GM19240 (cell line): ENCODE measurements around the gene MRFAP1.
"Not testable (repeated sequence)": the region's sequence is repeated elsewhere in the genome, so short reads cannot be mapped to it uniquely, and the experiment has no call there.

Experiments used
- DNase-seq: peaks from one replicate; pipeline ENCODE4 v3.0.0; 2011; ENCODE audit warnings: low spot score; ENCODE audit not compliant: insufficient read length

Gene MRFAP1

GRCh38 chr4:6633091-6633906 lies 7.2 kb upstream of the MRFAP1 start:
- no peak for DNase-seq

GRCh38 chr4:6634746-6635145 lies 5.7 kb upstream of the MRFAP1 start:
- DNase-seq, result no peak

GRCh38 chr4:6639137-6639680 lies 1.3 kb upstream of the MRFAP1 start:
- DNase-seq, result no peak

GRCh38 chr4:6641164-6641970 lies 882 bp downstream of the MRFAP1 start:
- no peak for DNase-seq

GRCh38 chr4:6641971-6642320 lies 1.5 kb downstream of the MRFAP1 start:
- no peak for DNase-seq

GRCh38 chr4:6643141-6643847 lies 2.8 kb downstream of the MRFAP1 start:
- no peak for DNase-seq

GRCh38 chr4:6644792-6645530 lies 4.5 kb downstream of the MRFAP1 start:
- no peak for DNase-seq

GRCh38 chr4:6647169-6647568 lies 6.7 kb downstream of the MRFAP1 start:
- no peak for DNase-seq

GRCh38 chr4:6647582-6648230 lies 7.2 kb downstream of the MRFAP1 start:
- DNase-seq, result no peak

- DNase-seq, result no peak
Observed at GRCh38 chr4:6649216-6649615, 8.7 kb downstream of the MRFAP1 start.

GRCh38 chr4:6654211-6654610 lies 13.7 kb downstream of the MRFAP1 start:
- DNase-seq, result not testable (repeated sequence)

GRCh38 chr4:6655291-6655690 lies 14.8 kb downstream of the MRFAP1 start:
- not testable (repeated sequence) for DNase-seq

GRCh38 chr4:6655924-6656323 lies 15.4 kb downstream of the MRFAP1 start:
- DNase-seq, result no peak

- no peak for DNase-seq
Observed at GRCh38 chr4:6657242-6658208, 17.0 kb downstream of the MRFAP1 start.

- DNase-seq, result no peak
Observed at GRCh38 chr4:6658209-6658595, 17.7 kb downstream of the MRFAP1 start.

GRCh38 chr4:6658597-6659075 lies 18.2 kb downstream of the MRFAP1 start:
- DNase-seq, result no peak

GRCh38 chr4:6659897-6660296 lies 19.4 kb downstream of the MRFAP1 start:
- DNase-seq, result no peak

GRCh38 chr4:6660430-6660829 lies 19.9 kb downstream of the MRFAP1 start:
- DNase-seq, result no peak

GRCh38 chr4:6662591-6662990 lies 22.1 kb downstream of the MRFAP1 start:
- DNase-seq, result no peak
